Measurements from ENCODE around the gene KRTAP16-1. TPM values are rescaled to one million over a fixed set of nuclear protein-coding genes. Genes with fewer than 3 reads are reported as not detected.

Gene KRTAP16-1
- total RNA-seq, 1 experiment from 2014 or later: not detected

DNA sequence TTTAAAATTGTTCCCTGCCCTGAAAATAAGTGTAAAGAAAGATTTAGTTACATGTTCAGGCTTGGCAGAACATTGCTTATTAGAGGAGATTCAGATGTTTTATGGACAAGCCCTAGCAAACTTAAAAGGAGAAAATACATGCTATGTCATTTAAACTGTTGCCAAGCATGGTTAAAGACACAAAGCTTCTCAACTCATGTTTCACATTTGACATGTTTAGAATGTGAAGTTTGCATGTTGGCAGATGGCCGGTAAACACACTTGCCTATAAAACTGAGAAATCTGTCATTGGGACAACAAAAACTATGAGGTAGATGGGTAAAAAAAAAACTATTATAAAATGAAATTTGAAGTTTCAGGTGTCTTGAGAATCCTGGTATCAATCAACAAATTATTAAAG lies 12.3 kb downstream of the KRTAP16-1 start:
- no TSS peak for BruUV-seq (replicated peaks)
- no peaks in the 10 kb centered on the region for H3K9me2 ChIP-seq (ENCODE audit: insufficient read depth)
- H2AFZ ChIP-seq: no peak overlapping the region
- H3K4me3 ChIP-seq: no peak overlapping the region
- ChIA-PET CTCF (no interaction called here), POLR2A (ENCODE audit: unreplicated experiment) (no interaction called here)
- H3K4me1 ChIP-seq (replicated peaks; ENCODE audit: insufficient read depth): no peaks in the 10 kb centered on the region
- H4K20me1 ChIP-seq (ENCODE audit: insufficient read depth): no peaks in the 10 kb centered on the region
- H3K27me3 ChIP-seq (ENCODE audit: insufficient read depth, low read depth): no peaks in the 10 kb centered on the region
- no peak overlapping the region for H3K4me2 ChIP-seq
- no peaks in the 10 kb centered on the region for H3K36me3 ChIP-seq (ENCODE audit: low read depth)
- H3K9me3 ChIP-seq (ENCODE audit: insufficient read depth, low read depth): no peaks in the 10 kb centered on the region
- TF ChIP-seq EZH2 (IDR thresholded peaks at IDR 0.05; ENCODE audit: low read depth): no peak
- TF ChIP-seq, protein P1, sequence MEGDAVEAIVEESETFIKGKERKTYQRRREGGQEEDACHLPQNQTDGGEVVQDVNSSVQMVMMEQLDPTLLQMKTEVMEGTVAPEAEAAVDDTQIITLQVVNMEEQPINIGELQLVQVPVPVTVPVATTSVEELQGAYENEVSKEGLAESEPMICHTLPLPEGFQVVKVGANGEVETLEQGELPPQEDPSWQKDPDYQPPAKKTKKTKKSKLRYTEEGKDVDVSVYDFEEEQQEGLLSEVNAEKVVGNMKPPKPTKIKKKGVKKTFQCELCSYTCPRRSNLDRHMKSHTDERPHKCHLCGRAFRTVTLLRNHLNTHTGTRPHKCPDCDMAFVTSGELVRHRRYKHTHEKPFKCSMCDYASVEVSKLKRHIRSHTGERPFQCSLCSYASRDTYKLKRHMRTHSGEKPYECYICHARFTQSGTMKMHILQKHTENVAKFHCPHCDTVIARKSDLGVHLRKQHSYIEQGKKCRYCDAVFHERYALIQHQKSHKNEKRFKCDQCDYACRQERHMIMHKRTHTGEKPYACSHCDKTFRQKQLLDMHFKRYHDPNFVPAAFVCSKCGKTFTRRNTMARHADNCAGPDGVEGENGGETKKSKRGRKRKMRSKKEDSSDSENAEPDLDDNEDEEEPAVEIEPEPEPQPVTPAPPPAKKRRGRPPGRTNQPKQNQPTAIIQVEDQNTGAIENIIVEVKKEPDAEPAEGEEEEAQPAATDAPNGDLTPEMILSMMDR (conservative IDR thresholded peaks at IDR 0.05): no peak
- intact Hi-C loops (cut with micrococcal nuclease; ENCODE audit: unreplicated experiment): no loop called here
- no peaks in the 10 kb centered on the region for H3K79me2 ChIP-seq (ENCODE audit: low read depth)
- DNase-seq: no peak
- H3F3A ChIP-seq (ENCODE audit: insufficient read depth, low read depth): no peaks in the 10 kb centered on the region
- H3K27ac ChIP-seq: no peak overlapping the region

DNA sequence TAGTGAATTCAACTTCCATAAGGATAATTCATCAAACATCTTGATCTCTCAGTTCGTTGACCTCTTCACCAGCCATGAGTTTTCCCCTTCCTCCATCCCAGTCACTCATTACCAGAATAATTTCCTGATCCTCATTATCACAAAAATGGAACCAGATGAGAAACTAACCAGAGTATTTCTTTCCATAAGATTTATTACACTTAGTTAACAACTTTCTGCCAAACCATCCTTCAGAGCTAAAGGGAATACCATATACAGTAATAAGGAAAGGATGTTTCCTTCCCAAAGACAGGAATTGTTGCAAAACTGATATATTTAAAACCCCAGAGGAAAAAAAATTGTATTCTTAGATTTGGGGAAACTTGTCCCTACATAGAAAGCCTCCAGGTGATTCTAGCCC lies 15.1 kb downstream of the KRTAP16-1 start:
- Histone ChIP-seq H3K27ac (no peak overlapping the region), H3K9me3 (ENCODE audit: insufficient read depth, low read depth) (no peaks in the 10 kb centered on the region), H3K4me2 (no peak overlapping the region), H3K9me2 (ENCODE audit: insufficient read depth) (no peaks in the 10 kb centered on the region), H2AFZ (no peak overlapping the region), H3K79me2 (ENCODE audit: low read depth) (no peaks in the 10 kb centered on the region), H3K36me3 (ENCODE audit: low read depth) (no peaks in the 10 kb centered on the region), H3F3A (ENCODE audit: insufficient read depth, low read depth) (no peaks in the 10 kb centered on the region), H3K4me3 (no peak overlapping the region), H4K20me1 (ENCODE audit: insufficient read depth) (no peaks in the 10 kb centered on the region), H3K27me3 (ENCODE audit: insufficient read depth, low read depth) (no peaks in the 10 kb centered on the region), H3K4me1 (replicated peaks; ENCODE audit: insufficient read depth) (no peaks in the 10 kb centered on the region)
- TF ChIP-seq EZH2 (IDR thresholded peaks at IDR 0.05; ENCODE audit: low read depth): no peak
- TF ChIP-seq, protein P1 (conservative IDR thresholded peaks at IDR 0.05): no peak
- intact Hi-C loops (cut with micrococcal nuclease; ENCODE audit: unreplicated experiment): no loop called here
- BruUV-seq (replicated peaks): no TSS peak
- POLR2A ChIA-PET (ENCODE audit: unreplicated experiment): no interaction called here
- DNase-seq: no peak
- CTCF ChIA-PET: no interaction called here

DNA sequence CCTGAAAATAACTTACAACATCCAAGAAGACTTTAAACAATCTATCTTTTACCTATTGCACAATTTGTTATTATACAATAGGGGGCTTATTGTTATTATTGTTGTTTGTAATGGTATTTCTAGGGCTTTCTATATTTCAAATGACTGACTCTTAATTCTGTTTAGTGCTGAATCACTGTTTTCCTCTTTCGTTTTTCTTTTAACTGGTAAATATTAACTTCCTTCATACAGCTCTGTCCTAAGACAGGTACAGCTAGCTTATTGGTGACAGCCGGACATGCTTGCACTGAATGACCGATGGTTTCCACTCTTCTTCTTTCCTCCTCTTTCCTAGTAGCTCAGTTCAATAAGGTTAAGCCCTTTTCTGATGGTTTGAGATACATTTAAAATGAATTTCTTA lies 22.1 kb downstream of the KRTAP16-1 start:
- ChIA-PET CTCF (no interaction called here), POLR2A (ENCODE audit: unreplicated experiment) (no interaction called here)
- no peak for DNase-seq
- no TSS peak for BruUV-seq (replicated peaks)
- Histone ChIP-seq H3K27ac (no peak overlapping the region), H2AFZ (no peak overlapping the region), H3K79me2 (ENCODE audit: low read depth) (no peaks in the 10 kb centered on the region), H3K4me3 (no peak overlapping the region), H3K9me3 (ENCODE audit: insufficient read depth, low read depth) (0 out of 2 replicates have a peak, but pooled peaks cover 5% of the 10 kb centered on the region), H3K4me2 (no peak overlapping the region), H3F3A (ENCODE audit: insufficient read depth, low read depth) (no peaks in the 10 kb centered on the region), H3K27me3 (ENCODE audit: insufficient read depth, low read depth) (no peaks in the 10 kb centered on the region), H3K36me3 (ENCODE audit: low read depth) (no peaks in the 10 kb centered on the region), H4K20me1 (ENCODE audit: insufficient read depth) (no peaks in the 10 kb centered on the region), H3K4me1 (replicated peaks; ENCODE audit: insufficient read depth) (no peaks in the 10 kb centered on the region; the same call in 1 of the 2 replicates), H3K9me2 (ENCODE audit: insufficient read depth) (no peaks in the 10 kb centered on the region)
- intact Hi-C loops (cut with micrococcal nuclease; ENCODE audit: unreplicated experiment): no loop called here
- no peak for TF ChIP-seq EZH2 (IDR thresholded peaks at IDR 0.05; ENCODE audit: low read depth)
- TF ChIP-seq, protein P1 (conservative IDR thresholded peaks at IDR 0.05): no peak

Data from PC-9 (cell line).